Skin of body (tissue), 2 donors: ENCODE results near the gene SLC49A3. TPM values are rescaled to one million over a fixed set of nuclear protein-coding genes. Genes with fewer than 3 reads are reported as not detected.
"Not testable (repeated sequence)": the region's sequence is repeated elsewhere in the genome, so short reads cannot be mapped to it uniquely, and the experiment has no call there.

Source experiments
- DNase-seq: peaks from one replicate; lab custom pipeline; 2025; lab: John Stamatoyannopoulos, UW
- total RNA-seq: library from RNA; depleted of rRNA; stranded (reverse); fragments of >200 nt; gene quantifications from one replicate; pipeline ENCODE4 v1.2.3, GENCODE V29; 2014

Gene SLC49A3
- total RNA-seq, 1 donor from 2014 or later, result 3.2 TPM

DNA sequence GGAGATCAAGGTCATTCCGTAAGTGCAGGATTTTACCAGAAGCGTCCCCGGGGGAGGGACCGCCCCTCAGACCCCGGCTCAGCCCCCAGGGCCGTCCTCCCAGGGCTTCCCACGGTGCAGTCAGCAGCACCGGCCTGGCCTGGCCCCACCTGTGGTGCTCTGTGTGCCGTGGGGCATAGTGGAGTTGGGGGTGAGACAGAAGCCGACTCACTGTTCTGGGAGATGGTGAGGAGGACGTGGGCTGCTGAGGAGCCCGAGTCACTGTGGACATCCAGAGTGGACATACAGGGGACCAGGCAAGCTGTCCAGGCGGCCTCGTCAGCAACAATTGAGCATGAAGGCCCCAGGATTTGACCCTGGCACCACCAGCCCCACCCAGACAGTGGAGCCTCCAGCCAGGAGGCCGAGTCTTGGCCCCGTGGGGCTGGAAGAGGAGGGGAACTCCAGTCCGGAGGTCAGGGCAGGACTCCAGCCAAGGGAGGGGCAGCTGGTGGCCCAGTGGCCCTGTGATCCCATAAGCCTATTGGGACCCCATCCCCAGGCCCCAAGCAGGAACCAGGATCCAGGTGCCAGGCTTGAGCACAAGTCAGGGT, 34.0 kb downstream of the SLC49A3 start:
- DNase-seq, result no peak

DNA sequence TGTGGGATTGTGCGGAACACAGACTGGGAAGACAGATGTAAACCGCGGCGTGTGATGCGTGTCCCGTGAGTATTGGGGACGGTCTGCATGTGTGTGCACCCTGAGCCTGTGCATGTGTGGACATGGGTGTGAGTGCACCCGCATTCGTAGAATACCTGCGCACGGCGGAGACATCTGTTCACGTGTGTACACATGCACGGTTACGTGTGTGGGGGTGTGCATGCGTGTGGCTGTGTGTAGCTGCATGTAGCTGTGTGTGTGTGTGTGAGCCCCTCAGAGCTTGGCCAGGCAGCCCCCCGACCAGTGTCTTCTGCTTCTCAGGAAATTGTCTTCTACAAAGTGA, 34.5 kb downstream of the SLC49A3 start:
- no peak for DNase-seq

DNA sequence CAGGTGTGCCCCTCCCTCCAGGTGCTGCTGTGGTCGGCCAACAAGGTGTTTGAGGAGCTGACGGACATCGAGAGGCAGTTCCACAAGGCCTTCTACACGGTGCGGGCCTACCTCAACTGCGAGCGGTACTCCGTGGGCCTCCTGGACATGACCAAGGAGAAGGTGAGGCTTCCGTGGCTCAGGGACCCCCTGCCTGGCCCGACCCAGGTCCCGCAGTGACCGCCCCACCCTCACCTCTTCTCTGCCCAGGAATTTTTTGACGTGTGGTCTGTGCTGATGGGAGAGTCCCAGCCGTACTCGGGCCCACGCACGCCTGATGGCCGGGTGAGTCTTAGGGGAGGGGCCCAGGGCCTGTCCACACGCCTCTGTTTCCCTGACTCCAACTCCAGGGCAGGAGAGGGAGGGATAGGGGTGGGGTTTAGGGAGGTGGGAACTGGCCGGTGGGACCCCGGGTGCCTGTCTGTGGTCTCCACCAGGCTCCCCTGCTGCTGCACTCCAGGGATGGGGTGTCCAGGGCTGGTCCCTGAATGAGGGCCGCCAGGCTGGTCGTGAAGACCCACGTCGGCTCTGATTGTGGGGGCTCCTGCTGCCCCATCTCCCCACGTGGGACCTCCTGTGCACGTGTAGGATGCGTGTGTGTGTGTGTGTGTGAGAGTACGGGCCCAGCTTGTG, 35.0 kb downstream of the SLC49A3 start:
- DNase-seq, result no peak

DNA sequence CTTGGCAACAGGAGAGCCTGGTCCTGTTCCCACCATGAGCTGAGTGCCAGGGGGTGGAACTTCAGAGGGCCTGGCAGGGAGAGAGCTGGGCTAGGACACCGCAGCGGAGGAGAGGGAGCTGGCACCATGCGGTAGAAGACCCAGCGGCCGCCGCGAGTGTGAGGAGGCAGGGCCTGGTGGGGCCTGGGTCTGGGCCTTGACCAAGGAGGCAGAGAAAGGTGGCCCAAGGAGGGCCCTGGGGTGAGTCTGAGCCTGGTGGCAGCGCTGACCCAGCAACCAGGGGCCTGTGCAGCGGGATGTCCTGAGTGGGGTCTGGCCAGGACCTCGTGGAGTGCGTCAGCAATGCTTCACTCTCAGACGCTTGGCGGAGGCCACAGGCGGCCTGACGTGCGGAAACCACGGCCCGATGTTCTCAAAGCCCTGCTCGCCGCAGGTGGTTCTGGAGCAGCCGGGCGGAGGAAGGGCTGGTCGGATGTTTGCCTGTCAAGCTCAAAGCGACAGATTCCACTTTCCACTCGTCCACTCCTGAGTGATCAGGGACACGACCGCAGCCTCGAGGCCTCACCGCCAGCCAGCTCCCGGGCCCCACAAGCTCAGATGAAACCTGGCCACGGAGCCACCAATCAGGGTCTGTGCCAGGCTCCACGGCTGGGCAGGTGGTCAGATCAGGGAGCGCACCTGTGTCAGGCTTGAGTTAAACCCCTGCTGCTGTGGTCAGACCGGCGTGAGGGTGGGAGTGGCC, 35.7 kb downstream of the SLC49A3 start:
- DNase-seq, result no peak

GRCh38 chr4:651884-652642, 36.9 kb downstream of the SLC49A3 start:
- DNase-seq, result no peak

DNA sequence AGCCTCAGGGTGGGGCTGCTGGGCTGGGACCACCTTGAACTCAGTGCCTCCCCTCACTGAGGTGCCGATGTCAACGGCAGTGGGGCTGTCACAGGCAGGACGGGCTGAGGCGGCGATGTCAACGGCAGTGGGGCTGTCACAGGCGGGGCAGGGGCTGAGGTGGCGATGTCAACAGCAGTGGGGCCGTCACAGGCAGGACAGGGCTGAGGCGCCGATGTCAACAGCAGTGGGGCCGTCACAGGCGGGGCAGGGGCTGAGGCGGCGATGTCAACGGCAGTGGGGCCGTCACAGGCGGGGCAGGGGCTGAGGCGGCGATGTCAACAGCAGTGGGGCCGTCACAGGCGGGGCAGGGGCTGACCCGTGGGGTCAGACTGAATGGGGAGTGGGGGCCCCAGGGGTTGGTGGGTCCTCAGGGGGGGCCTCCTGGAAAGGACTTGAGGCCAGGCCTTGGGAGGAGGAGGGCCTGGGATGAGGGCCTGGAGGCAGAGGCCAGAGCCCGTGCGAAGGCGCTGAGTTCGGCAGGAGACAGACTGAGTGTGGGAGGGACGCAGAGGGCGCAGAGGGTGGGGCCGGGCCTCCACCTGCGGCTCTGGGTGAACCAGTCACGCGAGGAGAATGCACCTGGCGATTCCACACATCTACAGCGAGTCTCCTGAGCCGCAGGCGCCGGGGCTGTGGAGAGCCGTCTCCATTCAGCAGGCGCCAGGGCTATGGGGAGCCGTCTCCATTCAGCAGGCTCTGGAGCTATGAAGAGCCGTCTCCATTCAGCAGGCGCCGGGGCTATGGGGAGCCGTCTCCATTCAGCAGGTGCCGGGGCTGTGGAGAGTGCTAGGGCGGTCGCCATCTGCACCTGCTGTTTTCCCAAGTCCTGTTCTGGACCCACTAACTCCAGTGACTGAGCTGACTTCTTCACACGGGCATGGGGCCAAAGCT, 37.7 kb downstream of the SLC49A3 start:
- no peak for DNase-seq

DNA sequence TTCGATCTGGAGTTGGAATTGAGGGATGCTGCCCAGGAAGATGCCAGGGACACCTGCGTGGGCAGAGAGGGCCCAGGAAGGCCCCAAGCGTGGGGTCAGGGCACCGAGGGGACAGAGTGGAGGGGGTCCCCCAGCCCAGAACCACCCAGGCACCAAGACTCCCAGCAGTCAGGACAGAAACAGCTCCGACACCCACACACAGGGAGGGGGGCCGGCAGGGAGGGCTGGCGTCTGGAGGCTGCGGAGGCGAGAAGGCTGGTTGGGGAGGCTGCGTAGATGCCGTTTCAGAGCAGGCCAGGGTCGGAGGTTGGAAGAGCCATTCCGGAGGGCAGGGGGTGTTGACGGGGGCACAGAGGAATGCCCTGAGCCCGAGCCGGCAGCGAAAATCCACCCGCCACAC, 38.5 kb downstream of the SLC49A3 start:
- DNase-seq, result no peak

GRCh38 chr4:649751-650310, 39.1 kb downstream of the SLC49A3 start:
- no peak for DNase-seq

DNA sequence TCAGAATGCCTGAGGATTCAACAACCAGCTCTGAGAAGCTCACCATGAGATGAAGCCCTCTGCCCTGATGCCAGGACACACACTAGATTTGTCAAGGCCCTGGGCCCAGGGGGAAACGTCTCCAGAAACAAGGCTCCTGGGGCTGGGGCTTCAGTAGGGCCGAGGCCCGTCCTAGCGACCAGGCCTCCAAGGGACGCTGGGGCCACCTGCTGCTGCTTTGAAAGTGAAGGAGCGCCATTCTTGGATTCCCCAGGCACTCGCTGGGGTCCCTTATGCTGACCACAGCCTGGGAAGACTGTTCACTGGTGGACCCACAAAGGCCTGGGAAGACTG, 39.7 kb downstream of the SLC49A3 start:
- no peak for DNase-seq

DNA sequence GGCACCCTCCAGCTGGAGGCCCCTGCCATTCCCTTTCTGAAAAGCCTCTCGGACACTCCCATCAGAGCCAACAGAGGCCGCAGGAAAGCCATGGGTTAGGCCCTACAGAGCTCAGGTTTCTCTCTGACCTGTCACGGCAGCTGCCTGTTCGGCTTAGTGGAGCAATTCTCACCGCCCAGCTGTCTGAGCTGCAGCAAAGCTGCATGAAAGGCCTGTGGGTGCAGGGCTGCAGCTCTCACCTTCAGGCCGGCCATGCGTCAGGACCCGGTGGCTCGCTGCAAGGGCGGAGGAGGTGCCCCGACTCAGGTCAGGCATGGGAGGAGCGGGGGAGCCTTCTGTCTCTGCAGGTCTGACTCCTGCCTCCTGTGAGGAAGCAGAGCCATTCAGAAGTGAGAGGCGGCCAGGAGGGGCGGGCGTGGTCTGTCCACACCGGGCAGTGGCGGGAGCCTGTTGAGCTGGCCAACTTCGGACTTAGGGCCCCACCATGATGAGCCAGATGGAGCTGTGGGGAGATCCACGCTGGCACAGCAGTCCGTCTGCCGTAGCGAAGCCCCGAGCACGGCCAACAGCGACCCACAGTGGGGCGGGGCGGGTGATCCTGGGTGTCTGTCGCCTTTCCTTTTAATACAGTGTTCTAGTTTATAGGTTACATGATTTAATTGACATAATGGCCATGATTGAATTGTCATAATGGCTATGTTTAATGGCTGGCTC, 40.2 kb downstream of the SLC49A3 start:
- no peak for DNase-seq

DNA sequence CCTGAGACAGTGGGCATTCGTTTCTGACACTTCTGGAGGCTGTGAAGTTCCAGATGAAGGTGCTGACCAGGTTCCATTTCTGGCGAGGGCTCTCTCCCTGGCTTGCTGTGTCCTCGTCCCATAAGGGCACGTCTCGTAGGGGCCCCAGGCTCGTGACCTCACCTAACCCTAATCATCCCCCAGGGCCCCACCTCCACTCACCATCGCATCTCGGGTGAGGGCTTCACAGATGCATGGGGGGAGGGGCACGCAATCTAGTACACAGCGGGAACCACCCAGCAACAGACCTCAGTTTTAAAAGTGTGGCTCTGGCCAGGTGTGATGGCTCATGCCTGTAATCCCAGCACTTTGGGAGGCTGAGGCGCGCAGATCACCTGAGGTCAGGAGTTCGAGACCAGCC, 41.5 kb downstream of the SLC49A3 start:
- DNase-seq, result no peak

DNA sequence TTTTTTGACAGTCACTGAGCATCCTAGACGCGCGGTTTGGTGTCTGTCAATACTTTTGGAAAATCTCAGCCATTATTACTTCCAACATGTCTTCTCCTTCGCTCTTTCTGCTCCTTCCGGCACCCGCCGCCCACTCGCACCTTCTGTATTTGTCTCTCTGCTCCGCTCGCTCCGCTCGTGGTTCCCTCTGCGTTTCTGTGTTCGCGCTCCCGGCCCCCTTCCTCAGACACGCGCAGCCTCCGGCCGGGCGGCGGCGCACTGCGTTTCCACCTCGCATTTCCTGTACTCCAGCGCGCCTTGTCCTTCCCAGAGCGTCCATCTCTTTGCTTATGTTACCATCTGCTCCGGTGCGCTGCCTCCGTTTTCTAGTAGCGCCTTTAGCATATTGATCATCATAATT, 42.5 kb downstream of the SLC49A3 start:
- DNase-seq, result no peak

DNA sequence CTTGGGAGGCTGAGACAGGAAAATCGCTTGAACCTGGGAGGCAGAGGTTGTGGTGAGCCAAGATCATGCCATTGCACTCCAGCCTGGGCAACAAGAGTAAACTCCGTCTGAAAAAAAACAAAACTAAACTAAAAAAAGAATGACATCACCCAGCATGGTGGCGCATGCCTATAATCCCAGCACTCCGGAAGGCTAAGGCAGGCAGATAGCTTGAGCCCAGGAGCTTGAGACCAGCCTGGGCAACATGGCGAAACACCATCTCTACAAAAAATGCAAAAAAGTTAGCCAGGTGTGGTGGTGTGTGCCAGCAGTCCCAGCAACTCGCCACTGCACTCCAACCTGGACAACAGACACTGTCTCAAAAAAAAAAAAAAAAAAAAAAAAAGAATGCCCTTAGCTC, 46.6 kb downstream of the SLC49A3 start:
- not testable (repeated sequence) for DNase-seq

DNA sequence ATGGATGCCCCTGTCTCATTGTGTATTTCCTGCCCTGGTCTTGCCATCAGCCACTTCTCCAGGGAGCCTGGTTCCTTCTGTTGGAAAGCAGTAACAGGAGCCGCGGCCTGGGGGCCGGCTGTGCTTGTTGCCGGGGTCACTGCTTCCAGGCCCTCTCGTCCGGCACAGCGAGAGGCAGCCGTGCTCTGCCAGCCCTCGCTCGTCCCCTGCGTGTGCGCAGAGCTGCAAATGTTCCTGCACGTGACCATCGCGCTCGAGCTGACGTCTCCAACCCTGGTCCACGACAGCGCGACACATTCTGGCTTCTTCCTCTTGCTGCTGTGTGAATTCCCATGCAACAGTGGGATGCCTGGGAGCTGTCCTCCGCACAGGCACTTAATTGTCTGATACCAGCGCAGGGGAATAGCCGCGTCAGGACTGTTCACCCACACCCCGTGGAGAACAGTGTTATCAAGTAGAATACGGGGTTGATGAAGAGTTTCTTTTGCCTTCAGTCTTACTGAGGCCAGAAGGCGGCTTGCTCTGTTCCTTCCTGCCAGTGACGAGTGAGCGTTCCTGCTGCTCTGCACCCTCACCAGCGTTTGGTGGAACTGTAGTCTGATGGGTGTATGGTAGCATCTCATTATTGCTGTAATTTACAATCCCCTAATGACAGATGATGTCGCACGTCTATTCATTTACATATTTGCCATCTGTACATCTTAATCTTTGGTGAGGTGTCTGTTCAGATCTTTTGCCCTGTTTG, 51.2 kb downstream of the SLC49A3 start:
- no peak for DNase-seq

DNA sequence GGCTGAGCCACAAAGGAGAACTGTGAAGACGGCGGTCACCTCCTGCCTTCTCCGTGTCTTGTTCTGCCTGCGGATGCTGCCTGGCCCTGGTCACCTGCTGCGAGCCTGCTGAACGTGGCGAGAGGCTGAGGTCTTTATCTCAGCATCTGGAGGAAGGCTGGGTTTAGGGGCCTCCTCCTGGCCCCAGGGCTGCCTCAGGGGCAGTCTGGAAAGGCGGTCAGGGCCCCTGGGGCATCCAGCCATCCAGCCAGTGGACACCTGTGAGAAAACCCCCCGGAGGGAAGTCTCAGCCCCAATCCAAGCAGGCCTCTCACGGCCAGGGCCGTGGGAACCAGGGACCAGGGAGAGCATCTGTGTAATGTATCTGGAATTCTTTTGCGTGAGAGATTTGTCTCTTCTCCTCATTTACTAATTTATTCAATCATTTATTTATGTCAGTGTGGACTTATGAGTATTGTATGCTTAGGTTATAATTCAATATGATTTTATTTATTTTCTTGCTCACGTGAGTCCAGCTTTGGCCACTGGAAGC, 52.3 kb downstream of the SLC49A3 start:
- DNase-seq, result no peak

DNA sequence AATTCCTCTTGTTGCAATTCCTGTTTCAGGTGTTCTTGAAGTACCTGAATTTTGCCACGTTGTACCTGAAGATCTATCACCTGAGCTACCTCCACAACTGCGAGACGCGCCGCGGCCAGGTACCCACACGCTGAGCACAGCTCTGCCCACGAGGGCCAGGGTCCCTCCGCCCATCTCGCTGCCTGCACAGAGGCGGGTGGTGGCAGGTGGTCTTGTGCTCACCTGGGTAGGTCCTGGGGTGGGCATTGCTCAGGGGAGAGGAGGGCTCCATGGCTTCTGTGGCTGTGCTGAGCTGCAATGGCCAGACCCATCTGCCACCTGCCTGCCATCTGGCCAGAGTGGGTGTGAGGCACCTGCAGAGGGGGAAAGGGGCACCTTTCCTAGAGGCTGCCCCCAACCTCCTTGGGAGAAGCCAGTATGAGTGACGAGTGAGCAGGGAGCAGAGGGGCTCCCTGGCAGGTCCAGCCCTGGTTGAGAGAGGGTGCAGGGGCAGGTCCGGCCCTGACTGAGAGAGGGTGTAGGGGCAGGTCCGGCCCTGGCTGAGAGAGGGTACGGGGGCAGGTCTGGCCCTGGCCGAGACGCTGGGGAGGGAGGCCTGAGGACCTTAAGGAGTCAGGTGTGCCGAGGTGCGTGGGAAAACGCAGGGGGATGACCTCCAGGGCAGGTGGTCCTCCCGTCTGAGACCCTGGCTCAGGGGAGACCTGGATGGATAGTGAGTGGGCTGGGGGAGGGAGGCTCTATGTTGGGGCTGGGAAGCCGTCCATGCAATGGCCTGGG, 52.9 kb downstream of the SLC49A3 start:
- DNase-seq, result no peak

GRCh38 chr4:635066-635835, 53.7 kb downstream of the SLC49A3 start:
- DNase-seq, result not testable (repeated sequence)

DNA sequence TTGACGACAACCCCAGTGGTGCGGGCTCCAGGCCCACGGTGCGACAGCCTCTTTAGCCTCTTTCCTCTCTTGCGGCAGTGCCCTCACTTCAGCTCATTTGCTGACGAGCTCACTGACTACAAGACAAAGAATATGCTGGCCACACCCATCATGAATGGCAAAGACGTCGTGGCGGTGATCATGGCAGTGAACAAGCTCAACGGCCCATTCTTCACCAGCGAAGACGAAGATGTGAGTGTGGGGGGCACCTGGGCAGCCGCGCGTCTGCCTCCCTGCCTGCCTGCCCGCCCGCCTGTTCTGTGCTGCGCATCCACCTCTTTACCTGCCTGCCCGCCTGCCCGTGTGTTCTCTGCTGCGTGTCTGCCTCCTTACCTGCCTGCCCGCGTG, 54.4 kb downstream of the SLC49A3 start:
- no peak for DNase-seq
